GM12878 (cell line): Measurements from ENCODE around the gene IL3.

Source experiments
- EP300 ChIP-seq, 2 experiments: fragments of 150-350 bp in 1 of 2; IDR thresholded peaks; 2 replicates each; pipeline ENCODE4 v1.6.1; 2011 to 2012; ENCODE audit warnings: low read depth in 2 of 2, low read length in 2 of 2, borderline replicate concordance in 1 of 2, improper control_type of control experiment in 1 of 2, inconsistent platforms in 1 of 2; ENCODE audit not compliant: control insufficient read depth in 1 of 2
- EZH2 ChIP-seq: IDR thresholded peaks from 2 replicates; pipeline ENCODE4 v1.6.1; 2012; ENCODE audit warnings: low read depth, mild to moderate bottlenecking, control low read depth, inconsistent platforms, low read length, borderline replicate concordance; ENCODE audit not compliant: control insufficient read depth
- KLF5 ChIP-seq: fragments of 450-650 bp; IDR thresholded peaks from 2 replicates; pipeline ENCODE4 v1.6.1; 2014; ENCODE audit warnings: mild to moderate bottlenecking; ENCODE audit not compliant: partially characterized antibody
- POLR2A ChIP-seq: IDR thresholded peaks from 2 replicates; pipeline ENCODE4 v1.6.1; 2011; ENCODE audit warnings: low read depth, mild to moderate bottlenecking, low read length
- POLR2AphosphoS2 ChIP-seq: IDR thresholded peaks from 2 replicates; pipeline ENCODE4 v1.6.1; 2011; ENCODE audit warnings: low read depth, mild to moderate bottlenecking, low read length, improper control_type of control experiment, moderate library complexity
- SMC3 ChIP-seq: IDR thresholded peaks from 2 replicates; pipeline ENCODE4 v1.6.1; 2011; ENCODE audit warnings: low read length, improper control_type of control experiment, borderline replicate concordance
- SREBF1 ChIP-seq: IDR thresholded peaks from 2 replicates; pipeline ENCODE4 v1.6.1; 2012; ENCODE audit warnings: mild to moderate bottlenecking, low read length
- ZZZ3 ChIP-seq: IDR thresholded peaks from 2 replicates; pipeline ENCODE4 v1.6.1; 2011; ENCODE audit warnings: low read depth; ENCODE audit not compliant: control insufficient read depth, insufficient read length
- TF ChIP-seq, protein P1 (sequence below), 3 experiments: IDR thresholded peaks in 2 of 3; conservative IDR thresholded peaks in 1 of 3; 2 replicates each; pipeline ENCODE4 v1.5.1; 2011; ENCODE audit warnings: low read depth in 3 of 3, low read length in 3 of 3, mild to moderate bottlenecking in 3 of 3, control low read depth in 2 of 3, moderate library complexity in 2 of 3, inconsistent platforms in 1 of 3, mixed read lengths in 1 of 3; ENCODE audit not compliant: control insufficient read depth in 2 of 3, insufficient read depth in 1 of 3; ENCODE audit errors: extremely low read depth in 1 of 3
- TF ChIP-seq, protein P2 (sequence below): fragments of 450-650 bp; IDR thresholded peaks from 2 replicates; pipeline ENCODE4 v1.6.1; 2014; ENCODE audit warnings: mild to moderate bottlenecking
- TF ChIP-seq, protein P3 (sequence below): fragments of 450-650 bp; IDR thresholded peaks from 2 replicates; pipeline ENCODE4 v1.6.1; 2016; ENCODE audit warnings: mild to moderate bottlenecking
- TF ChIP-seq, protein P4 (sequence below): IDR thresholded peaks from 2 replicates; pipeline ENCODE4 v1.6.1; 2012; ENCODE audit warnings: low read length, inconsistent platforms

DNA sequence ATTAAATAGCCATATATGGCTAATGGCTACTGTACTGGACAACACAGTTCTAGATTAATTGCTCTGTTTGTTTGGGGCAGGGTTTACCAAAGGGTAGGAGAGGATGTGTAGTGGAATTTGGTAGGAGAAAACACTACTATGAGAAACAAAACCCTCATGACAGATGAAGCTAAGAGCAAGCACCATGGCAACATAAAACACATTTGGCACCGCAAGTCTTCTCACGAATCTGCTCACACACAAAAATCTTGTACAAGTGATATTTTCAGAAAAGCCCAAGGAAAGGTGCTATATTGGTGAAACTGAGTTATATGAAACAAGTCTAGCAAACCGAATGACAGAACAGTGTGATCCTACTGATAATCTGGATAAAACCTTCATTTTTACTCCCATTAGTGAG lies 51.7 kb downstream of the IL3 start:
- TF ChIP-seq, protein P1, sequence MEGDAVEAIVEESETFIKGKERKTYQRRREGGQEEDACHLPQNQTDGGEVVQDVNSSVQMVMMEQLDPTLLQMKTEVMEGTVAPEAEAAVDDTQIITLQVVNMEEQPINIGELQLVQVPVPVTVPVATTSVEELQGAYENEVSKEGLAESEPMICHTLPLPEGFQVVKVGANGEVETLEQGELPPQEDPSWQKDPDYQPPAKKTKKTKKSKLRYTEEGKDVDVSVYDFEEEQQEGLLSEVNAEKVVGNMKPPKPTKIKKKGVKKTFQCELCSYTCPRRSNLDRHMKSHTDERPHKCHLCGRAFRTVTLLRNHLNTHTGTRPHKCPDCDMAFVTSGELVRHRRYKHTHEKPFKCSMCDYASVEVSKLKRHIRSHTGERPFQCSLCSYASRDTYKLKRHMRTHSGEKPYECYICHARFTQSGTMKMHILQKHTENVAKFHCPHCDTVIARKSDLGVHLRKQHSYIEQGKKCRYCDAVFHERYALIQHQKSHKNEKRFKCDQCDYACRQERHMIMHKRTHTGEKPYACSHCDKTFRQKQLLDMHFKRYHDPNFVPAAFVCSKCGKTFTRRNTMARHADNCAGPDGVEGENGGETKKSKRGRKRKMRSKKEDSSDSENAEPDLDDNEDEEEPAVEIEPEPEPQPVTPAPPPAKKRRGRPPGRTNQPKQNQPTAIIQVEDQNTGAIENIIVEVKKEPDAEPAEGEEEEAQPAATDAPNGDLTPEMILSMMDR (IDR thresholded peaks at IDR 0.05 in 2 of 3, conservative IDR thresholded peaks at IDR 0.05 in 1 of 3; ENCODE audit: control insufficient read depth in 2 of 3, extremely low read depth in 1 of 3, insufficient read depth in 1 of 3, low read depth in 3 of 3, low read length in 3 of 3), result no peak
- no peak for TF ChIP-seq POLR2AphosphoS2
- TF ChIP-seq, protein P2, sequence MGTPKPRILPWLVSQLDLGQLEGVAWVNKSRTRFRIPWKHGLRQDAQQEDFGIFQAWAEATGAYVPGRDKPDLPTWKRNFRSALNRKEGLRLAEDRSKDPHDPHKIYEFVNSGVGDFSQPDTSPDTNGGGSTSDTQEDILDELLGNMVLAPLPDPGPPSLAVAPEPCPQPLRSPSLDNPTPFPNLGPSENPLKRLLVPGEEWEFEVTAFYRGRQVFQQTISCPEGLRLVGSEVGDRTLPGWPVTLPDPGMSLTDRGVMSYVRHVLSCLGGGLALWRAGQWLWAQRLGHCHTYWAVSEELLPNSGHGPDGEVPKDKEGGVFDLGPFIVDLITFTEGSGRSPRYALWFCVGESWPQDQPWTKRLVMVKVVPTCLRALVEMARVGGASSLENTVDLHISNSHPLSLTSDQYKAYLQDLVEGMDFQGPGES, result no peak
- no peak for TF ChIP-seq POLR2A
- TF ChIP-seq SREBF1, result no peak
- TF ChIP-seq, protein P3, sequence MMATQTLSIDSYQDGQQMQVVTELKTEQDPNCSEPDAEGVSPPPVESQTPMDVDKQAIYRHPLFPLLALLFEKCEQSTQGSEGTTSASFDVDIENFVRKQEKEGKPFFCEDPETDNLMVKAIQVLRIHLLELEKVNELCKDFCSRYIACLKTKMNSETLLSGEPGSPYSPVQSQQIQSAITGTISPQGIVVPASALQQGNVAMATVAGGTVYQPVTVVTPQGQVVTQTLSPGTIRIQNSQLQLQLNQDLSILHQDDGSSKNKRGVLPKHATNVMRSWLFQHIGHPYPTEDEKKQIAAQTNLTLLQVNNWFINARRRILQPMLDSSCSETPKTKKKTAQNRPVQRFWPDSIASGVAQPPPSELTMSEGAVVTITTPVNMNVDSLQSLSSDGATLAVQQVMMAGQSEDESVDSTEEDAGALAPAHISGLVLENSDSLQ, result no peak
- no peak for TF ChIP-seq KLF5
- TF ChIP-seq, protein P4, sequence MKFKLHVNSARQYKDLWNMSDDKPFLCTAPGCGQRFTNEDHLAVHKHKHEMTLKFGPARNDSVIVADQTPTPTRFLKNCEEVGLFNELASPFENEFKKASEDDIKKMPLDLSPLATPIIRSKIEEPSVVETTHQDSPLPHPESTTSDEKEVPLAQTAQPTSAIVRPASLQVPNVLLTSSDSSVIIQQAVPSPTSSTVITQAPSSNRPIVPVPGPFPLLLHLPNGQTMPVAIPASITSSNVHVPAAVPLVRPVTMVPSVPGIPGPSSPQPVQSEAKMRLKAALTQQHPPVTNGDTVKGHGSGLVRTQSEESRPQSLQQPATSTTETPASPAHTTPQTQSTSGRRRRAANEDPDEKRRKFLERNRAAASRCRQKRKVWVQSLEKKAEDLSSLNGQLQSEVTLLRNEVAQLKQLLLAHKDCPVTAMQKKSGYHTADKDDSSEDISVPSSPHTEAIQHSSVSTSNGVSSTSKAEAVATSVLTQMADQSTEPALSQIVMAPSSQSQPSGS, result no peak
- TF ChIP-seq SMC3, result no peak
- TF ChIP-seq ZZZ3, result no peak
- TF ChIP-seq EP300 (IDR thresholded peaks at IDR 0.05; ENCODE audit: borderline replicate concordance in 1 of 2, control insufficient read depth in 1 of 2, low read depth in 2 of 2, low read length in 2 of 2), result no peak
- TF ChIP-seq EZH2, result no peak
